ENCODE measurements around the gene JAKMIP2.
A peak's percentile ranks its signal among the peaks of the same experiment; 100 is the strongest.

Gene JAKMIP2

GRCh38 chr5:147733075-147733474 lies 49.5 kb downstream of the JAKMIP2 start:
- H3K4me1 ChIP-seq (ENCODE audit: control insufficient read depth, insufficient read depth, low read length), result peaks cover 5% of the 10 kb centered on the region; the same call in 1 of the 2 replicates
- H3K4me3 ChIP-seq (ENCODE audit: low read depth, low read length), result no peak overlapping the region
- no peak overlapping the region for H3K27ac ChIP-seq (ENCODE audit: extremely low read depth, low read depth, low read length)
- H3K36me3 ChIP-seq (ENCODE audit: control insufficient read depth in 2 of 2, insufficient read depth in 1 of 2, low read length in 2 of 2), result no peaks in the 10 kb centered on the region
- no peak for TF ChIP-seq ZNF449 (tag by site-specific recombination; IDR thresholded peaks at IDR 0.05)
- TF ChIP-seq ZNF473 (tag by site-specific recombination; IDR thresholded peaks at IDR 0.05), result no peak
- no peak for TF ChIP-seq ZBTB48 (tag by site-specific recombination; IDR thresholded peaks at IDR 0.05)
- no peak for TF ChIP-seq BCL11B (tag by site-specific recombination; IDR thresholded peaks at IDR 0.05; ENCODE audit: low read depth)
- TF ChIP-seq ZNF404 (tag by site-specific recombination; IDR thresholded peaks at IDR 0.05), result no peak
- no peak for TF ChIP-seq ZNF558 (tag by site-specific recombination; IDR thresholded peaks at IDR 0.05)
- TF ChIP-seq ZNF768 (tag by site-specific recombination; IDR thresholded peaks at IDR 0.05), result no peak
- TF ChIP-seq ZNF341 (tag by site-specific recombination; IDR thresholded peaks at IDR 0.05; ENCODE audit: low read depth), result no peak
- no peak for TF ChIP-seq FEZF1 (tag by site-specific recombination; IDR thresholded peaks at IDR 0.05)
- no peaks in the 10 kb centered on the region for H3K9me3 ChIP-seq (ENCODE audit: control insufficient read depth, insufficient read depth, low read depth, low read length)
- POLR2A ChIA-PET, result no interaction called here
- CTCF ChIA-PET, result no interaction called here

- peak; percentile 60 for TF ChIP-seq ATF2 (tag by site-specific recombination; IDR thresholded peaks at IDR 0.05; ENCODE audit: low read depth)
- no peak for TF ChIP-seq KLF9 (tag by site-specific recombination; IDR thresholded peaks at IDR 0.05; ENCODE audit: low read depth)
- H3K36me3 ChIP-seq (ENCODE audit: control insufficient read depth in 2 of 2, insufficient read depth in 1 of 2, low read length in 2 of 2), result no peaks in the 10 kb centered on the region
- POLR2A ChIA-PET, result no interaction called here
- H3K9me3 ChIP-seq (ENCODE audit: control insufficient read depth, insufficient read depth, low read depth, low read length), result no peaks in the 10 kb centered on the region
- no peaks in the 10 kb centered on the region for H3K4me1 ChIP-seq (ENCODE audit: control insufficient read depth, insufficient read depth, low read length)
- CTCF ChIA-PET, result interaction anchor here (0.5 kb wide), 1 partner anchor 165 kb away, joined by 3 read pairs; no protein-coding TSS in a partner anchor
- no peak overlapping the region for H3K27ac ChIP-seq (ENCODE audit: extremely low read depth, low read depth, low read length)
- H3K4me3 ChIP-seq (ENCODE audit: low read depth, low read length), result no peak overlapping the region
These were observed 50.1 kb downstream of the JAKMIP2 start for GRCh38 chr5:147732291-147732883.

GRCh38 chr5:147731431-147732290 lies 50.9 kb downstream of the JAKMIP2 start:
- CTCF ChIA-PET, result interaction anchor here (0.5 kb wide), 1 partner anchor 16 kb away, joined by 4 read pairs; no protein-coding TSS in a partner anchor
- H3K4me1 ChIP-seq (ENCODE audit: control insufficient read depth, insufficient read depth, low read length), result no peaks in the 10 kb centered on the region
- no peak for TF ChIP-seq ZNF121 (tag by site-specific recombination; IDR thresholded peaks at IDR 0.05)
- TF ChIP-seq KLF1 (tag by site-specific recombination; IDR thresholded peaks at IDR 0.05), result no peak
- no peak for TF ChIP-seq ZBTB7A (tag by site-specific recombination; IDR thresholded peaks at IDR 0.05; ENCODE audit: low read depth)
- no peak for TF ChIP-seq ZNF626 (tag by site-specific recombination; IDR thresholded peaks at IDR 0.05)

More at GRCh38 chr5:147731431-147732290, 50.9 kb downstream of the JAKMIP2 start:
- no peak overlapping the region for H3K27ac ChIP-seq (ENCODE audit: extremely low read depth, low read depth, low read length)
- no peak overlapping the region for H3K4me3 ChIP-seq (ENCODE audit: low read depth, low read length)
- POLR2A ChIA-PET, result no interaction called here
- no peaks in the 10 kb centered on the region for H3K36me3 ChIP-seq (ENCODE audit: control insufficient read depth in 2 of 2, insufficient read depth in 1 of 2, low read length in 2 of 2)
- H3K9me3 ChIP-seq (ENCODE audit: control insufficient read depth, insufficient read depth, low read depth, low read length), result no peaks in the 10 kb centered on the region
